Erythroblast (primary cell): ENCODE results near the gene GDF9.

Experiments
- GATA1 ChIP-seq: IDR thresholded peaks from 2 replicates; pipeline ENCODE4 v1.6.1; 2011; ENCODE audit warnings: low read depth, mild to moderate bottlenecking, control low read depth, low read length, moderate library complexity
- POLR2A ChIP-seq: IDR thresholded peaks from 2 replicates; pipeline ENCODE4 v1.6.1; 2011; ENCODE audit warnings: mild to moderate bottlenecking, low read length

- no peak for TF ChIP-seq POLR2A
- TF ChIP-seq GATA1, result no peak
Observed at GRCh38 chr5:132896685-132897084, 30.4 kb upstream of the GDF9 start.
